NCI-H1694 (cell line): ENCODE results near the gene DMKN.

Experiments
- DNase-seq: peaks from one replicate; lab custom pipeline; 2025; lab: John Stamatoyannopoulos, UW

Gene DMKN

DNA sequence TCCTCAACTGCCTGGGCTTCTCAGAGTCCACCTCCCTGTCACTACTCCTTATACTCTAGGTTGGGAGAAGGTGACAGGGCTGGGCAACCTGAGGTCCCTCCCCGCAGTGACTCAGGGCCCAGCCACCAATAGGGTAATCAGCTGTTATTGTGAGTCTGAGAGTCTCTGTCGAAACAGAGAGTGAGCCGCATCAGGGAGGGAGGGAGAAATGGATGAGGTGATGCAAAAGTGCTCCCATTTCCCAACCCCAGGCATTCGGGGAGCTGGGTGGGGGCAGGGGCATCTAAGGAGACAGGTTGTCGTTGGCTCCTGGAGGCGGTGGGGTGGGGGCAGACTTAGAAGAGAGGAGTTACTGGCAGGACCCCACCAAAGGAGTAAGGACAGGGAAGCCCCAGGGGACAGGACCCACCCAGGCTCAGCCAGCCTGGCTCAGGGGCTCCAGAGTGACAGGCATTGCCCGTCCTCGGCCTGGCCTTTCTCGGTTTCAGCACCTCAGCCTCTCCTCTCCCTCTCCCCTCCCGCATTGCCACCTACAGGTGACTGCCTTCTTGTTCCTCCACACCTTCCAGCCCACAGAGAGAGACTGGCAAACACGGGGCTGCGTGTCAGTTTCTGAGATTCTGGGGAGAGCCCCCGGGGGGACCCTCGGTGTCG is at the start of gene DMKN:
DMKN (minus strand) TSS at position 22 of the 654 bp plus-strand sequence. CDS start 174 bp downstream, outside the sequence.
- DNase-seq = no peak

GRCh38 chr19:35562776-35563175 is 49.3 kb upstream of the DMKN start:
- DNase-seq = no peak

DNA sequence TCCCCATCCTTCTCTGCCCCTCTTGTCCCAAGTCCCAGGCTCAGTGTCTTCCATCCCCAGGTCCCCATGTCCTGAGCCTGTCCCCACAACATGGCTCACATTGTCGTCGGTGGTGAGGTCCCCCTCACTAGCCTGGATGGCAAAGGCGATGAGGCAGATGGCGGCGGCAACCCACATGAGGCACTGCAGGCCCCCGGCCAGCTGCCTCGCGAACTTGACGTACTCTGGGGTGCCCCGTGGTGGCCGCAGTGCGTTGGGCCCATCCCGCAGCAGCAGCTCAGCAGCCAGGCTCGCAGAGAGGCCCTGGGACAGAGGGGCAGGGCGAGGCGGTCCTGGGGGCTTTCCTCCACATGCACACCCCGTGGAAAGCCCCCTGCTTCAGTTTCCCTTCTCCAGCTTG is 48.9 kb upstream of the DMKN start:
- no peak for DNase-seq

- no peak for DNase-seq
These were observed 48.0 kb upstream of the DMKN start for GRCh38 chr19:35561436-35561835.

DNA sequence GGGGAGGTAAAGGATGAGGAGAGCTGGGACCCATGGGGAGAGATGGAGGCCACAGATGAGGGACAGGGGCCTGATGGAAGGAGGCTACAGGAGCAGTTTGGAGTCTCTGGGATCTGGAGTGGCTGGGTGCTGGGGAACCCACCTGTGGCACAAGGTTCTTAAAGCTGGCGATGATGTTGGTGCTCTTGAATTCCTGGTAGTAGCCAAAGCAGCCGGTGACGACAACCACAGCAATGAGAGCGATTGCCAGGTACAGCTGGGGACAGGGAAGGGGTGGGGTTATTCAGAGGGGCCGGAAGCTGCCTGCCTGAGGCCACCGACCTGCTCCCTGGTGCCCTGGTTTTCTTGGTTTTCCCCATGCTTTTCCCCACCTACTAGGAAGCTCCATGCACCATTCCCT is 47.2 kb upstream of the DMKN start:
- DNase-seq = no peak

GRCh38 chr19:35560271-35560670 is 46.8 kb upstream of the DMKN start:
- no peak for DNase-seq

- DNase-seq = no peak
These were observed 46.3 kb upstream of the DMKN start for GRCh38 chr19:35559781-35560180.

DNA sequence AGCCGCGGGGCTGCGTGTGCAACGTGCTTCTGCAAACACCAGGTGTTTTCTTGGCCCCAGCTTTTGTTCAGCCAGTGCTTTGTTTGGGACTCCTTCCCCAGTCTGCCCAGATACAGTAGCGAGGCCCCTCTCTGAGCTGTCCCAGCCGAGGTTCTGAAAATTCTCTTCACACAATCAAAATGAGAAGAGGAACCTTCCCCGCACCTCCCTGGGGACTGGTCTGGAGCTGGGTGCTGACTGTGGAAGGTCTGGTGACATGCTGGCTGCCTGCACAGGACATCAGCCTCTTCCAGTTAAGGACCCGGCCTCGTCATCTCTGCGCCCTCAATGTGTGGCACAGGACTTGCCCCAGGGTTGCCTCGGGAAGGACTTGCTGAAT is 45.8 kb upstream of the DMKN start:
- DNase-seq = no peak

DNA sequence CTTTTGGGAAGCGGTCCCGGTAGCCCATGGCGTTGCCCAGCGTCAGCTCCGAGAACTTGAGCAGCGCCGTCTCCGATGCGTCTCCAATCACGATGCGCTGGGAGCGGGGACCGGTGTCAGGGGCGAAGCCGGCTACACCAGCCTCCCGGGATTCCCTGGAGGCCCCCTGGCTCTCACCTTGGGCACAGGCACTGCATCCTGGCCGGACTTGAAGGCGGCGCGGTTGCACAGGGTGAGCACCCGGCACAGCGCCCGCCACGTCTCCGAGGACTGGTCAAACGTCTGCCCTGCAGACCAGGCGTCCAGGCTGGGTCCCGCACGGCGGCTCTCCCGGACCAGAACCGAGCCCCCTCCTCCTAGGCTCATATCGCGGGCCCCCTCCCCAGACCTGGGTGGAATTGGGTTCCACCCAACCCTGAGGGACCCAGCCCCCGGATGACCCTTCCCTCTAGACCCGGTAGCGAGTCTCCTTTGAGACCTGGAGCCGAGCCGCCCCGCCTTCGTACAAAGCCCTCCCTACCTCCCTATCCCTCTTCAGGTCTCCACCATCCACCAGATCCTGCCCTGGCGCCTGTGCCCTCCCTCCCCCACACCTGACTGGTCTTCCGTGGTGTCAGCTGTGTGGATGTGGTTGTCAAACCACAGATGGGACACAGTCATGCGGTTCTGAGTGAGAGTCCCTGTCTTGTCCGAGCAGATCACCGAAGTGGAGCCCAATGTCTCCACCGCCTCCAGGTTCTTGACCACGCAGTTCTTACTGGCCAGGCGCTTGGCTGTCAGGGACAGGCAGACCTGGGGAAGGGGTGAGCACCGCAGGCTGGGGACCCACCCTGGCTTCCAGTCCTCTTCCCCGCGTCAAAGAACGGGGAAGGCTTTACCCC is 45.2 kb upstream of the DMKN start:
- no peak for DNase-seq

- peak; percentile 44 for DNase-seq
These were observed 44.3 kb upstream of the DMKN start for GRCh38 chr19:35557539-35558399.

- no peak for DNase-seq
These were observed 43.5 kb upstream of the DMKN start for GRCh38 chr19:35556846-35557538.

GRCh38 chr19:35556025-35556590 is 42.7 kb upstream of the DMKN start:
- DNase-seq = no peak

- no peak for DNase-seq
These were observed 42.0 kb upstream of the DMKN start for GRCh38 chr19:35555301-35556005.

GRCh38 chr19:35554076-35554475 is 40.6 kb upstream of the DMKN start:
- no peak for DNase-seq

- DNase-seq = no peak
These were observed 40.0 kb upstream of the DMKN start for GRCh38 chr19:35553385-35554000.

- no peak for DNase-seq
These were observed 39.3 kb upstream of the DMKN start for GRCh38 chr19:35552534-35553384.

GRCh38 chr19:35551091-35551810 is 37.8 kb upstream of the DMKN start:
- DNase-seq = no peak

DNA sequence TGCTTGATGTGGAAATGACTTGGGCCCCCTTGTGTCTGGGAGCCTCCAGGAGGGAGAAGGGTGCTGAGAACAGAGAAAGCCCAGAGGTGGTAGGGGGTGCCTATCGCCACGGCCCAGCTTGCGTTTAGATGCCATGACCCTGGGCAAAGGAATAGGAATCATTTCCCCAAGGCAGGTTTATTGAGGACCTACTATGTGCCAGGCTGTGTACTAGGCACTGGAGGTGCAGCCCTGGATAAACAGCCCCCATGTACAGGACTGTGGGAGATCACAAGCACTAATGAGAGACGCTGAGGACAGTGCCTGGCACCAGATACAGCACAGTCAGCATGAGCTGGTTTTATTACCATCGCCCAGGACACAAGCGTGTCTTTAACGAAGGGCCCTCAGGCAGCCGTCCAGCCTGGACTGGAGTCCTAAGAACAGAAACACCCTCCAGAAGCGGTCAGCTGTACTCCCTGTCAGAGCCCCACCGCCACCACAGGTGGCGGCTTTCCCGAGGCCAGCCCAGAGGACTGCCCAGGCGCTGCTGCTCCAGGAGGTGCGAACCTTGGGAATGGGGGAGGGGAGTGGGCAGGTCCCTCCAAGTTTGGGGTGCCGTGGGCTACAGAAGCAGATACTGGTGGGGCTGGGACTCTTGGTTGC is 36.6 kb upstream of the DMKN start:
- no peak for DNase-seq
